Mesothelial cell of epicardium (in vitro differentiated cells): Measurements from ENCODE around the gene RAD9A. TPM values are rescaled to one million over a fixed set of nuclear protein-coding genes. Genes with fewer than 3 reads are reported as not detected.
A peak's percentile ranks its signal among the peaks of the same experiment; 100 is the strongest.

Source experiments
- DNase-seq, 2 experiments: peaks; one replicate each; pipeline ENCODE4 v3.0.0; 2021; ENCODE audit warnings: low spot score in 2 of 2; ENCODE audit not compliant: unreplicated experiment in 2 of 2
- H3K27ac Mint-ChIP-seq: 2 replicates; pipeline ENCODE4 v1.8.0; 2021; ENCODE audit warnings: mixed read lengths
- H3K27me3 Mint-ChIP-seq: 2 replicates; pipeline ENCODE4 v1.8.0; 2021; ENCODE audit warnings: low read depth, mixed read lengths
- H3K36me3 Mint-ChIP-seq: 2 replicates; pipeline ENCODE4 v1.8.0; 2021; ENCODE audit warnings: mixed read lengths
- H3K4me1 Mint-ChIP-seq: 2 replicates; pipeline ENCODE4 v1.8.0; 2021; ENCODE audit warnings: mixed read lengths
- H3K4me3 Mint-ChIP-seq: 2 replicates; pipeline ENCODE4 v1.8.0; 2021; ENCODE audit warnings: mild to moderate bottlenecking, moderate library complexity, mixed read lengths
- H3K9me3 Mint-ChIP-seq: 2 replicates; pipeline ENCODE4 v1.8.0; 2021; ENCODE audit warnings: mixed read lengths
- total RNA-seq: library from RNA; stranded (reverse); gene quantifications from 3 replicates; pipeline ENCODE4 v1.2.1, GENCODE V29; 2021
- TF ChIP-seq, protein P1 (sequence below): fragments of 200-600 bp; sonication (generic); IDR thresholded peaks from one replicate; pipeline ENCODE4 v1.5.0; 2021; ENCODE audit warnings: antibody characterized with exemption; ENCODE audit not compliant: unreplicated experiment

The RAD9A gene
- 44.7 to 48.8 TPM (median 48.7 TPM) in 3 replicates for total RNA-seq

- no peaks in the 10 kb centered on the region for H3K27me3 Mint-ChIP-seq
- peaks cover 25% of the 10 kb centered on the region for H3K4me1 Mint-ChIP-seq
- no peaks in the 10 kb centered on the region for H3K36me3 Mint-ChIP-seq
- TF ChIP-seq, protein P1, sequence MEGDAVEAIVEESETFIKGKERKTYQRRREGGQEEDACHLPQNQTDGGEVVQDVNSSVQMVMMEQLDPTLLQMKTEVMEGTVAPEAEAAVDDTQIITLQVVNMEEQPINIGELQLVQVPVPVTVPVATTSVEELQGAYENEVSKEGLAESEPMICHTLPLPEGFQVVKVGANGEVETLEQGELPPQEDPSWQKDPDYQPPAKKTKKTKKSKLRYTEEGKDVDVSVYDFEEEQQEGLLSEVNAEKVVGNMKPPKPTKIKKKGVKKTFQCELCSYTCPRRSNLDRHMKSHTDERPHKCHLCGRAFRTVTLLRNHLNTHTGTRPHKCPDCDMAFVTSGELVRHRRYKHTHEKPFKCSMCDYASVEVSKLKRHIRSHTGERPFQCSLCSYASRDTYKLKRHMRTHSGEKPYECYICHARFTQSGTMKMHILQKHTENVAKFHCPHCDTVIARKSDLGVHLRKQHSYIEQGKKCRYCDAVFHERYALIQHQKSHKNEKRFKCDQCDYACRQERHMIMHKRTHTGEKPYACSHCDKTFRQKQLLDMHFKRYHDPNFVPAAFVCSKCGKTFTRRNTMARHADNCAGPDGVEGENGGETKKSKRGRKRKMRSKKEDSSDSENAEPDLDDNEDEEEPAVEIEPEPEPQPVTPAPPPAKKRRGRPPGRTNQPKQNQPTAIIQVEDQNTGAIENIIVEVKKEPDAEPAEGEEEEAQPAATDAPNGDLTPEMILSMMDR = no peak
- peak; percentile 90 to 93 for DNase-seq
- H3K27ac Mint-ChIP-seq = peak within 1 kb of the TSS; percentile 96
- no peaks in the 10 kb centered on the region for H3K9me3 Mint-ChIP-seq
- H3K4me3 Mint-ChIP-seq = peak within 1 kb of the TSS; percentile 79
Measured at GRCh38 chr11:67391304-67392182, at the start of gene RAD9A. TSS of gene RAD9A (plus strand) at chr11:67391986. CDS start at chr11:67392045, 59 bp downstream.

GRCh38 chr11:67344264-67344663 lies 47.5 kb upstream of the RAD9A start:
- H3K4me1 Mint-ChIP-seq = peaks cover 2% of the 10 kb centered on the region
- peaks cover 8% of the 10 kb centered on the region for H3K9me3 Mint-ChIP-seq
- no peaks in the 10 kb centered on the region for H3K27me3 Mint-ChIP-seq
- peaks cover 1% of the 10 kb centered on the region for H3K36me3 Mint-ChIP-seq
- no peak overlapping the region for H3K27ac Mint-ChIP-seq
- H3K4me3 Mint-ChIP-seq = no peak overlapping the region
- DNase-seq = no peak
- TF ChIP-seq, protein P1 = no peak

DNA sequence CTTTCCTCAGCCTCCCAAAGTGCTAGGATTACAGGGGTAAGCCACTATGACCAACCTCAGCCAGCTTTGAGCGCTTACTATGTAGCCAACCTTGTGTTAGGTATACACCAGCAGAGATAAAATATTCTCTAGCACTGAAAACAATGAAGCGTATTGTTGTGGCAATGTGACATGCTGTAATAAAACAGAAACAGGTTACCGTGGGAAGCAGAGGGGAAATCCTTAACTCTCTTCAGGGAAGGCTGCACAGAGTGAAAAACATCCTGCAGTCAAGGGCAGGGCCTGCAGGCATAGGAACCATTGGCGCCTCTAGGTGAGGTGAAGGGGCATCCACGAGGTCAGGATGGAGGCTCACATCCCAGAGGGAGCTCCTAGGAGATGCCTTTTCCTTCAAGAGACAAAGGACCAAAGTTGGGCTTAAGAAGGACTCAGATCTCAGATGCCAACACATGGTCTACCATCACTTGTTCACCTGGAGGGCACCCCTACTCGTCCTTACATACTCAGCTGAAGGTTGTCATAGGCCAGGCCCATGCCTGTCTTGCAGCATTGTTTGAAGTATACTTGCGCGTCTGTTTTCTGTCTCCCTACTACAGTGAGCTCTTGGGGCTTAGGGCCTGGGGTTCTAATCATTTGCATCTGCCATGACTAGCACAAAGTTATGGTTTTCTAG lies 46.4 kb upstream of the RAD9A start:
- TF ChIP-seq, protein P1 = no peak
- no peak for DNase-seq
- Mint-ChIP-seq H3K9me3 (peaks cover 8% of the 10 kb centered on the region), H3K36me3 (peaks cover 1% of the 10 kb centered on the region), H3K27ac (no peak overlapping the region), H3K4me1 (peaks cover 2% of the 10 kb centered on the region), H3K4me3 (no peak overlapping the region), H3K27me3 (no peaks in the 10 kb centered on the region)

DNA sequence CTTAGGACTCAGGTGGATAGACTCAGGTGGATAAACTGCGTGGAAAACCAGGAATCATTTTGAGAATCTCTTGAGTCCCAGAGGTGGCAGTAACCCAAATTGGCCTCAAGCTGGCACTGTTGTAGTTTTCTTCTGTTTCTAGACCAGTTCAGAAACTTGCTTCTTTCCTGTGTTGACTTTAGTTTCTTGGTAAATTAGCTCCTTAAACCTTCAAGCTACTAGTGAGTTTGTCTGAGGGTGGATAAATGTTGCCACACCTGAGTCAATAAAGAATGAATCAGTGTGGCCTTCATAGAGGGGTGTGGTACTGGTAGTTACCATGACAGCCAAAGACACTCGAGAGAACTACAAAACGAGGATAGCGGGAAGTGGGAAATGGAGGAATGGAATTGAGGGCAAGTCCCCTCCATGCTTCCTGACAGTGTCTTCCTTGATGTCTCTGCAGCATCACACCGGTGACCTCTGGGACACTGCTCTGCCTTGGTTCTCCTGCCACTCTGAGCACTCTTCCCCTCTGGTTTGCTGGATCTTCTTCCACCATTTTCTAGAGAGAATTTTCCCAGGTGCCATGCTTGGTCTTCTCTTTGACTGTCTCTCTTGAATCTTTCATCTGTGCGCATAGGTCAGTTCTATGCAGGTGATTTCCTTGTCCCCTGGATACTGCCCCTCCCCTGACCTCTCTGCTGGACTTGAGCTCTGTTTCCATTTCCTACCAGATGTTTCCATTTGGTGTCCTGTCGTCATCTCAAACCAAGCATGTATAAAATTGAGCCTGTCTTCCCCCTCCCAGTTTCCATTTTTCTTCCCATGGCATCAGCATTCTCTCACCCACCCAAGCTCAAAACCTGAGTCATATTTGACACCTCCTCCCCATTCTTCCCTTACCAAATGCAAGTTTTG lies 45.6 kb upstream of the RAD9A start:
- DNase-seq = no peak
- Mint-ChIP-seq H3K27ac (peak overlapping the region; percentile 24), H3K9me3 (peaks cover 8% of the 10 kb centered on the region), H3K36me3 (peaks cover 1% of the 10 kb centered on the region), H3K4me3 (no peak overlapping the region), H3K4me1 (peaks cover 3% of the 10 kb centered on the region), H3K27me3 (no peaks in the 10 kb centered on the region)
- TF ChIP-seq, protein P1 = peak; percentile 50

DNA sequence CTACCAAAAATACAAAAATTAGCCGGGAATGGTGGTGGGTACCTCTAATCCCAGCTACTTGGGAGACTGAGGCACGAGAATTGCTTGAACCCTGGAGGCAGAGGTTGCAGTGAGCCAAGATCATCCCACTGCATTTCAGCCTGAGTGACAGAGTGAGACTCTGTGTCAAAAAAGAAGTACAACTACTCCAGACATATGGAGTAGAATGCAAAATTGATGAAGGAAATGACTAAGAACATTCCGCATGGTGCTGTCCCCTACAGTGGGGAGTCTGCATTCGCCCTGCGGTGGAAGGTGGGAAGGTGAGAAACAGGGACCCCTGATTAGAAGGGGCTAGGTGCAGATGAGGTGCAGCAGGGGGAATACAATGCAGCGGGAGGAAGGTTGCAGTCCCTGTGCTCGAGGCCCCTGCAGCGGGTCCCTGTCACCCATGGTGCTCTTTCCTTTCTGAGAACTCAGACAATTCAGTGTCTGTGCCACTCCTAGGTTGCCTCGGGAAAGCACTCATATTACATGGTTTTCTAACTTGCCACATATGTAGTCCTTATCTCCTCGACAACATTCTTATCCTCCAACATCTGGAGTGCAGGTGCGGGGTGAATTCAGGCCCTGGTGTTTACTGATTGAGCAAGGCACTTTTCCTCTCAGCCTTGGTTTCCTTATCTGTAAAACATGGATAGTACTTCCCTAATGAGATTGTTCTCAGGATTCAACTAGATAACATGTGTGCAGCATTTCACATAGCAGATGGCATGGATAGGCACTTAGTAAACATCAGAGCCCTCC lies 43.6 kb upstream of the RAD9A start:
- Mint-ChIP-seq H3K4me1 (peaks cover 14% of the 10 kb centered on the region), H3K27me3 (no peaks in the 10 kb centered on the region), H3K9me3 (no peaks in the 10 kb centered on the region), H3K36me3 (no peaks in the 10 kb centered on the region), H3K27ac (no peak overlapping the region), H3K4me3 (no peak overlapping the region)
- no peak for DNase-seq
- TF ChIP-seq, protein P1 = no peak
